Gastroesophageal sphincter (tissue), 3 donors: Measurements from ENCODE around the gene KIF3C.
"Not testable (repeated sequence)": the region's sequence is repeated elsewhere in the genome, so short reads cannot be mapped to it uniquely, and the experiment has no call there.

ENCODE experiments used
- EP300 ChIP-seq: sonication (generic); formaldehyde crosslinking; IDR thresholded peaks from one replicate; pipeline ENCODE4 v1.6.1; 2017; ENCODE audit warnings: antibody characterized with exemption, mild to moderate bottlenecking
- POLR2A ChIP-seq, 2 donors: fragments of 450-650 bp; IDR thresholded peaks; one replicate each; pipeline ENCODE4 v1.6.1; 2017; ENCODE audit warnings: antibody characterized with exemption in 2 of 2, mild to moderate bottlenecking in 2 of 2, moderate library complexity in 1 of 2
- POLR2AphosphoS5 ChIP-seq: sonication (generic); formaldehyde crosslinking; IDR thresholded peaks from one replicate; pipeline ENCODE4 v1.6.1; 2017; ENCODE audit warnings: antibody characterized with exemption
- TF ChIP-seq, protein P1 (sequence below), 4 experiments: fragments of 200-600 bp in 2 of 4; fragments of 450-650 bp in 2 of 4; sonication (generic) in 1 of 4; IDR thresholded peaks; one replicate each; pipeline ENCODE4 v1.5.1; 2017 to 2019; ENCODE audit warnings: antibody characterized with exemption in 4 of 4, mild to moderate bottlenecking in 2 of 4, moderate library complexity in 2 of 4

DNA sequence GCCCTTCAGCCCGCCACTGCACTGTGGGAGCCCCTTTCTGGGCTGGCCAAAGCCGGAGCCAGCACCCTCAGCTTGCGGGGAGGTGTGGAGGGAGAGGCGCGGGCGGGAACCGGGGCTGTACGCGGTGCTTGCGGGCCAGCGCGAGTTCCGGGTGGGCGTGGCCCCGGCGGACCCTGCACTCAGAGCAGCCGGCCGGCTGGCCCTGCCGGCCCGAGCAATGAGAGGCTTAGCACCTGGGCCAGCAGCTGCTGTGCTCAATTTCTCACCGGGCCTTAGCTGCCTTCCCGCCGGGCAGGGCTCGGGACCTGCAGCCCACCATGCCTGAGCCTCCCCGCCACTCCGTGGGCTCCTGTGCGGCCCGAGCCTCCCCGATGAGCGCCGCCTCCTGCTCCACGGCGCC lies 66.9 kb downstream of the KIF3C start:
- TF ChIP-seq EP300; POLR2A (IDR thresholded peaks at IDR 0.05); POLR2AphosphoS5: not testable (repeated sequence)
- TF ChIP-seq, protein P1, sequence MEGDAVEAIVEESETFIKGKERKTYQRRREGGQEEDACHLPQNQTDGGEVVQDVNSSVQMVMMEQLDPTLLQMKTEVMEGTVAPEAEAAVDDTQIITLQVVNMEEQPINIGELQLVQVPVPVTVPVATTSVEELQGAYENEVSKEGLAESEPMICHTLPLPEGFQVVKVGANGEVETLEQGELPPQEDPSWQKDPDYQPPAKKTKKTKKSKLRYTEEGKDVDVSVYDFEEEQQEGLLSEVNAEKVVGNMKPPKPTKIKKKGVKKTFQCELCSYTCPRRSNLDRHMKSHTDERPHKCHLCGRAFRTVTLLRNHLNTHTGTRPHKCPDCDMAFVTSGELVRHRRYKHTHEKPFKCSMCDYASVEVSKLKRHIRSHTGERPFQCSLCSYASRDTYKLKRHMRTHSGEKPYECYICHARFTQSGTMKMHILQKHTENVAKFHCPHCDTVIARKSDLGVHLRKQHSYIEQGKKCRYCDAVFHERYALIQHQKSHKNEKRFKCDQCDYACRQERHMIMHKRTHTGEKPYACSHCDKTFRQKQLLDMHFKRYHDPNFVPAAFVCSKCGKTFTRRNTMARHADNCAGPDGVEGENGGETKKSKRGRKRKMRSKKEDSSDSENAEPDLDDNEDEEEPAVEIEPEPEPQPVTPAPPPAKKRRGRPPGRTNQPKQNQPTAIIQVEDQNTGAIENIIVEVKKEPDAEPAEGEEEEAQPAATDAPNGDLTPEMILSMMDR (IDR thresholded peaks at IDR 0.05), result not testable (repeated sequence)
